H1 (cell line): Measurements from ENCODE around the gene CEP72. TPM values are rescaled to one million over a fixed set of nuclear protein-coding genes. Genes with fewer than 3 reads are reported as not detected.

Experiments used
- CBX8 ChIP-seq: fragments of 300-800, 300-1000 bp; sonication (generic); IDR thresholded peaks from 2 replicates; pipeline ENCODE4 v1.7.1; 2016; ENCODE audit warnings: low read depth, low read length, borderline replicate concordance
- CHD1 ChIP-seq: IDR thresholded peaks from 2 replicates; pipeline ENCODE4 v1.6.1; 2012; ENCODE audit warnings: low read depth, low read length, improper control_type of control experiment
- E2F6 ChIP-seq: IDR thresholded peaks from 2 replicates; pipeline ENCODE4 v1.6.1; 2012; ENCODE audit warnings: inconsistent platforms
- KDM4A ChIP-seq: IDR thresholded peaks from one replicate; pipeline ENCODE4 v1.7.1; 2012; ENCODE audit warnings: low read depth, mild to moderate bottlenecking, moderate library complexity, low read length, inconsistent platforms; ENCODE audit not compliant: severe bottlenecking
- PHF8 ChIP-seq: fragments of 200-600 bp; sonication (generic); conservative IDR thresholded peaks from 2 replicates; pipeline ENCODE4 v1.7.1; 2012; ENCODE audit warnings: low read depth, mild to moderate bottlenecking, inconsistent platforms, low read length, moderate library complexity
- RFX5 ChIP-seq: IDR thresholded peaks from 2 replicates; pipeline ENCODE4 v1.6.1; 2011; ENCODE audit warnings: low read depth, low read length, improper control_type of control experiment, borderline replicate concordance
- SIN3A ChIP-seq, 2 experiments: IDR thresholded peaks in 1 of 2; conservative IDR thresholded peaks in 1 of 2; 2 replicates each; pipeline ENCODE4 v1.6.1; 2011 to 2012; ENCODE audit warnings: low read length in 2 of 2, improper control_type of control experiment in 1 of 2, low read depth in 1 of 2, mild to moderate bottlenecking in 1 of 2
- SIX5 ChIP-seq: IDR thresholded peaks from 2 replicates; pipeline ENCODE4 v1.6.1; 2011; ENCODE audit warnings: mild to moderate bottlenecking, low read depth, low read length
- polyA plus RNA-seq, 7 experiments: library from polyadenylated mRNA; depleted of rRNA in 3 of 7; stranded (reverse) in 5 of 7; unstranded in 2 of 7; fragments of >200 nt in 5 of 7; fragments of 200-250 nt in 2 of 7; gene quantifications; 1 replicate in 5 of 7; 2 replicates in 1 of 7; 4 replicates in 1 of 7; pipeline versions ENCODE4 v1.2.1 to v1.2.3, GENCODE V29; 2011 to 2013; ENCODE audit warnings: missing spikeins in 2 of 7, mixed read lengths in 2 of 7
- total RNA-seq: library from RNA; stranded (reverse); fragmentation: NEBNext Ultra II Directional; extraction: Animal tissue kit (Norgen Biotek cat#: 25700); gene quantifications from 2 replicates; pipeline ENCODE4 v1.2.1, GENCODE V29; 2021

CEP72 gene
- total and polyA plus RNA-seq, 2 of the 8 experiments (the other 6 are each of a cell fraction or from before 2014, with no cell fraction given), result 13.1 to 19.6 TPM

GRCh38 chr5:684751-685216, 72.6 kb downstream of the CEP72 start (continued):
- TF ChIP-seq RFX5, result no peak
- TF ChIP-seq CHD1, result no peak
- no peak for TF ChIP-seq E2F6
- no peak for TF ChIP-seq CBX8
- TF ChIP-seq KDM4A, result no peak
- no peak for TF ChIP-seq PHF8
- TF ChIP-seq SIX5, result no peak
- no peak for TF ChIP-seq SIN3A (conservative IDR thresholded peaks at IDR 0.05 in 1 of 2, IDR thresholded peaks at IDR 0.05 in 1 of 2; ENCODE audit: low read depth in 1 of 2, low read length in 2 of 2)
- TF ChIP-seq, all 59 proteins: peak for 0
